Caco-2 (cell line): ENCODE results near the gene MPPED2. TPM values are rescaled to one million over a fixed set of nuclear protein-coding genes. Genes with fewer than 3 reads are reported as not detected.

Experiments used
- BruUV-seq: library from RNA; stranded (reverse); fragments of 400-500 nt; replicated peaks from 2 replicates; lab custom pipeline; 2021; lab: Mats Ljungman, UMichigan
- CTCF ChIA-PET: fragments of 300-600 bp; sonication (Branson Sonifier 250); formaldehyde crosslinking; loops from one replicate; lab custom pipeline; 2022; ENCODE audit warnings: antibody characterized with exemption; lab: Charles Lee
- POLR2A ChIA-PET: fragments of 300-600 bp; sonication (Branson Sonifier 250); formaldehyde crosslinking; loops from one replicate; lab custom pipeline; 2022; ENCODE audit warnings: antibody characterized with exemption; lab: Charles Lee
- DNase-seq, 2 experiments: peaks; one replicate each; pipeline versions ENCODE4 v3.0.0 to v3.0.0-alpha.2; 2020 to 2022
- H3K27me3 ChIP-seq: replicated peaks from 2 replicates; pipeline ENCODE4 v1.6.0; 2011; ENCODE audit warnings: low read length; ENCODE audit not compliant: control insufficient read depth, insufficient read depth
- H3K36me3 ChIP-seq: 2 replicates; pipeline ENCODE4 v1.5.1; 2011; ENCODE audit warnings: low read length; ENCODE audit not compliant: control insufficient read depth, insufficient read depth
- H3K4me1 ChIP-seq: fragments of 250-450 bp; sonication (Bioruptor Pico); 2 replicates; pipeline ENCODE4 v1.5.1; 2020; ENCODE audit warnings: mild to moderate bottlenecking
- H3K4me3 ChIP-seq: 2 replicates; pipeline ENCODE4 v1.5.1; 2011; ENCODE audit warnings: low read depth, mild to moderate bottlenecking, control low read depth, low read length
- H3K9me3 ChIP-seq: fragments of 250-450 bp; sonication (Bioruptor Pico); 2 replicates; pipeline ENCODE4 v1.5.1; 2020; ENCODE audit warnings: mild to moderate bottlenecking, moderate library complexity
- H3K27ac Mint-ChIP-seq: one replicate; pipeline ENCODE4 v1.8.0; 2022; ENCODE audit warnings: mixed read lengths; ENCODE audit not compliant: unreplicated experiment
- H3K27me3 Mint-ChIP-seq: one replicate; pipeline ENCODE4 v1.8.0; 2022; ENCODE audit warnings: mixed read lengths; ENCODE audit not compliant: insufficient read depth, unreplicated experiment
- H3K36me3 Mint-ChIP-seq: one replicate; pipeline ENCODE4 v1.8.0; 2022; ENCODE audit warnings: mild to moderate bottlenecking, mixed read lengths; ENCODE audit not compliant: insufficient read depth, unreplicated experiment
- H3K4me1 Mint-ChIP-seq: one replicate; pipeline ENCODE4 v1.8.0; 2022; ENCODE audit warnings: low read depth, mixed read lengths; ENCODE audit not compliant: unreplicated experiment
- H3K4me3 Mint-ChIP-seq: one replicate; pipeline ENCODE4 v1.8.0; 2022; ENCODE audit warnings: mild to moderate bottlenecking, moderate library complexity, mixed read lengths; ENCODE audit not compliant: unreplicated experiment
- H3K9me3 Mint-ChIP-seq: one replicate; pipeline ENCODE4 v1.8.0; 2022; ENCODE audit warnings: mixed read lengths; ENCODE audit not compliant: unreplicated experiment
- intact Hi-C: fragments of 100-400 bp; cut with micrococcal nuclease; formaldehyde crosslinking; loops from one replicate; pipeline ENCODE4 v1.10.0; 2022; ENCODE audit not compliant: unreplicated experiment
- total RNA-seq: library from RNA; stranded (reverse); gene quantifications from 2 replicates; pipeline ENCODE4 v1.2.3, GENCODE V29; 2022
- TF ChIP-seq, protein P1 (sequence below), 2 experiments: fragments of 200-600 bp in 1 of 2; IDR thresholded peaks; 1 replicate in 1 of 2; 2 replicates in 1 of 2; pipeline versions ENCODE4 v1.5.1 to v1.8.0; 2011 to 2022; ENCODE audit warnings: antibody characterized with exemption in 1 of 2, control low read depth in 1 of 2, inconsistent platforms in 1 of 2, low read depth in 1 of 2, low read length in 1 of 2, mild to moderate bottlenecking in 1 of 2, moderate library complexity in 1 of 2; ENCODE audit not compliant: insufficient read depth in 1 of 2, severe bottlenecking in 1 of 2, unreplicated experiment in 1 of 2

The MPPED2 gene
- total RNA-seq, 1 experiment from 2014 or later, result not detected

DNA sequence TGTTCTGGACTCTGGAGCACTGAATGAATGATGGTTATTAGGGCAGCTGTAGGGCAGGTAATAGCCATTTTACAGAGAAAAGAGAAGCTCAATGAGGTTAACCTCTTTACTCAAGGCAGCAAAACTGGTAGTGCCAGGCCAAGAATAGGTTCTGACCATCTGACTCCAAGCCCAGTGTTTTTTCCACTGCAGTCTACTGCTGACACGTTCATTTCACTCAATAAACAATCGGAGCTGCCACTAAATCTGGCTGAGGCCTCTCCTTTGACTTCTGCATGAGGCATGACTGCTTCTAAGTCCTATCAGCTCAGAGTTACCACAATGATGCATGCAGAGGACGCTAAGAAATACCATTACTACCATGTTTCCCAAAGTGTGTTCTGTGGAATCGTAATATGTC is 145.6 kb downstream of the MPPED2 start:
- TF ChIP-seq, protein P1, sequence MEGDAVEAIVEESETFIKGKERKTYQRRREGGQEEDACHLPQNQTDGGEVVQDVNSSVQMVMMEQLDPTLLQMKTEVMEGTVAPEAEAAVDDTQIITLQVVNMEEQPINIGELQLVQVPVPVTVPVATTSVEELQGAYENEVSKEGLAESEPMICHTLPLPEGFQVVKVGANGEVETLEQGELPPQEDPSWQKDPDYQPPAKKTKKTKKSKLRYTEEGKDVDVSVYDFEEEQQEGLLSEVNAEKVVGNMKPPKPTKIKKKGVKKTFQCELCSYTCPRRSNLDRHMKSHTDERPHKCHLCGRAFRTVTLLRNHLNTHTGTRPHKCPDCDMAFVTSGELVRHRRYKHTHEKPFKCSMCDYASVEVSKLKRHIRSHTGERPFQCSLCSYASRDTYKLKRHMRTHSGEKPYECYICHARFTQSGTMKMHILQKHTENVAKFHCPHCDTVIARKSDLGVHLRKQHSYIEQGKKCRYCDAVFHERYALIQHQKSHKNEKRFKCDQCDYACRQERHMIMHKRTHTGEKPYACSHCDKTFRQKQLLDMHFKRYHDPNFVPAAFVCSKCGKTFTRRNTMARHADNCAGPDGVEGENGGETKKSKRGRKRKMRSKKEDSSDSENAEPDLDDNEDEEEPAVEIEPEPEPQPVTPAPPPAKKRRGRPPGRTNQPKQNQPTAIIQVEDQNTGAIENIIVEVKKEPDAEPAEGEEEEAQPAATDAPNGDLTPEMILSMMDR (IDR thresholded peaks at IDR 0.05; ENCODE audit: insufficient read depth in 1 of 2, low read depth in 1 of 2, low read length in 1 of 2, severe bottlenecking in 1 of 2, unreplicated experiment in 1 of 2), result no peak
- BruUV-seq, result no TSS peak
- Mint-ChIP-seq H3K4me1 (no peaks in the 10 kb centered on the region), H3K4me3 (no peak overlapping the region), H3K36me3 (no peaks in the 10 kb centered on the region), H3K9me3 (no peaks in the 10 kb centered on the region), H3K27me3 (peaks cover 3% of the 10 kb centered on the region), H3K27ac (no peak overlapping the region)
- no peak for DNase-seq
- intact Hi-C loops, result no loop called here
- Histone ChIP-seq H3K36me3 (no peaks in the 10 kb centered on the region), H3K27me3 (no peaks in the 10 kb centered on the region; the same call in 1 of the 2 replicates), H3K4me3 (no peak overlapping the region), H3K9me3 (no peaks in the 10 kb centered on the region), H3K4me1 (no peaks in the 10 kb centered on the region)
- CTCF ChIA-PET, result no interaction called here
- POLR2A ChIA-PET, result no interaction called here

DNA sequence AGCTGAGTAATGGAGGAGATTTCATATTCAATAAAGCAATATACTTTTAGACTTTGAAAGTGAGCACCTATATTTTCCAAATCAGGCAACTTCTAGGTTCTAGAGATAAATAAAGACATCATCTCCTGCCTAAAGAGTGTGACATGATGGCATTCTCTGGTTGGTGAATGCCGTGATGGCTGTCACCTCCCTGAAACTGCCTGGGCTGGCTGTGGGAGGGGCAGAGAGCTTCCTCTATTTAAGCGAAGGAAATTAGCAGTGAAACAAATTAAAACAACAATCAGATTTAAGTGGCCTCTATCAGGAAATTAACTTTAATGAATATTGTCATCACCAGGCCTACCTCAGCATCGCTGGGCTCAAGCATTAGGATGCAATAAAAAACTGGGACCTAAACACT is 149.4 kb downstream of the MPPED2 start:
- H3K4me3 Mint-ChIP-seq, result no peak overlapping the region
- H3K27me3 Mint-ChIP-seq, result peaks cover 3% of the 10 kb centered on the region
- TF ChIP-seq, protein P1 (IDR thresholded peaks at IDR 0.05; ENCODE audit: insufficient read depth in 1 of 2, low read depth in 1 of 2, low read length in 1 of 2, severe bottlenecking in 1 of 2, unreplicated experiment in 1 of 2), result no peak
- Histone ChIP-seq H3K27me3 (no peaks in the 10 kb centered on the region), H3K4me3 (no peak overlapping the region), H3K9me3 (no peaks in the 10 kb centered on the region), H3K36me3 (no peaks in the 10 kb centered on the region), H3K4me1 (no peaks in the 10 kb centered on the region)
- BruUV-seq, result no TSS peak
- no peaks in the 10 kb centered on the region for H3K4me1 Mint-ChIP-seq
- POLR2A ChIA-PET, result no interaction called here
- CTCF ChIA-PET, result no interaction called here
- no peaks in the 10 kb centered on the region for H3K9me3 Mint-ChIP-seq
- no peak for DNase-seq
- H3K27ac Mint-ChIP-seq, result no peak overlapping the region
- H3K36me3 Mint-ChIP-seq, result no peaks in the 10 kb centered on the region
- intact Hi-C loops, result no loop called here

DNA sequence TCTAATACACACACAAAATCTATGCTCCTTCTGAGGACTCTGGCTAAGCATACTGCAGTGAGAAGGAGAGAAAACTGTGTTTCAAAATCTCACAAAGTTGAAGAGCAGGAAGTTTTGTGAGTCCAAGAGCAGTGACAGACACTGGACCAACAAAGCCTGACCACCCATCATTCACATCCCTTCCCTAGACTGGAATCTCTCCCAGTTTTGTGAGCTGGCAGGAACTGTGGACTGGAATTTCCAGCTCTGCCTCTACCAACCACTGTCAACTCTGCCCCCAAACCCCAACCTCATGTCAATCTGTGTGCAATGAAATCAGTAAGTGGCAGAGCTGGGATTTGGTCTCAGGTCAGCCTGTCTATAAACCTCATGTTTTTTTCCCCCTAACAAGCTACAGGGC is 150.7 kb downstream of the MPPED2 start:
- ChIA-PET POLR2A (no interaction called here), CTCF (no interaction called here)
- Mint-ChIP-seq H3K4me1 (no peaks in the 10 kb centered on the region), H3K36me3 (no peaks in the 10 kb centered on the region), H3K4me3 (no peak overlapping the region), H3K27ac (no peak overlapping the region), H3K9me3 (no peaks in the 10 kb centered on the region), H3K27me3 (peaks cover 3% of the 10 kb centered on the region)
- no peaks in the 10 kb centered on the region for H3K27me3 ChIP-seq
- TF ChIP-seq, protein P1 (IDR thresholded peaks at IDR 0.05; ENCODE audit: insufficient read depth in 1 of 2, low read depth in 1 of 2, low read length in 1 of 2, severe bottlenecking in 1 of 2, unreplicated experiment in 1 of 2), result no peak
- BruUV-seq, result no TSS peak
- H3K4me1 ChIP-seq, result no peaks in the 10 kb centered on the region
- no peaks in the 10 kb centered on the region for H3K36me3 ChIP-seq
- intact Hi-C loops, result no loop called here
- no peaks in the 10 kb centered on the region for H3K9me3 ChIP-seq
- DNase-seq, result no peak
- no peak overlapping the region for H3K4me3 ChIP-seq
